K562 (cell line): ENCODE data around the gene HECW1.

Experiments
- FOXK2 ChIP-seq, 2 experiments: fragments of 450-650 bp; IDR thresholded peaks in 1 of 2; conservative IDR thresholded peaks in 1 of 2; 2 replicates each; pipeline ENCODE4 v1.6.1; 2016; ENCODE audit warnings: low read depth in 2 of 2, mild to moderate bottlenecking in 1 of 2
- GABPB1 ChIP-seq: sonication (generic); formaldehyde crosslinking; IDR thresholded peaks from 2 replicates; pipeline ENCODE4 v1.8.0; 2022; ENCODE audit warnings: mild to moderate bottlenecking, missing genetic modification reagents
- GATAD2A ChIP-seq: fragments of 450-650 bp; IDR thresholded peaks from 2 replicates; pipeline ENCODE4 v1.6.1; 2017
- HDAC6 ChIP-seq: IDR thresholded peaks from 2 replicates; pipeline ENCODE4 v1.6.1; 2012; ENCODE audit warnings: low read depth, mild to moderate bottlenecking, control low read depth, inconsistent platforms, low read length, moderate library complexity
- JUNB ChIP-seq: fragments of 450-650 bp; formaldehyde crosslinking; conservative IDR thresholded peaks from 2 replicates; pipeline ENCODE4 v1.4.0; 2020; ENCODE audit warnings: mild to moderate bottlenecking
- KLF6 ChIP-seq: fragments of 250-450 bp; sonication (Bioruptor Pico); IDR thresholded peaks from 2 replicates; pipeline ENCODE4 v1.4.0; 2020; ENCODE audit warnings: mild to moderate bottlenecking, moderate library complexity, borderline replicate concordance
- PTRF ChIP-seq: fragments of 450-650 bp; IDR thresholded peaks from 2 replicates; pipeline ENCODE4 v1.6.1; 2016; ENCODE audit warnings: mild to moderate bottlenecking, missing genetic modification characterization, missing compliant biosample characterization
- TF ChIP-seq, protein P1 (sequence below): fragments of 200-800 bp; sonication (Bioruptor generic); IDR thresholded peaks from 2 replicates; pipeline ENCODE4 v1.6.1; 2017; ENCODE audit warnings: missing genetic modification characterization, missing compliant biosample characterization
- TF ChIP-seq, protein P2 (sequence below): fragments of 250-450 bp; sonication (Bioruptor Pico); IDR thresholded peaks from 2 replicates; pipeline ENCODE4 v1.8.0; 2022; ENCODE audit warnings: inconsistent platforms
- TF ChIP-seq, protein P3 (sequence below): fragments of 450-650 bp; conservative IDR thresholded peaks from 2 replicates; pipeline ENCODE4 v1.6.1; 2016; ENCODE audit warnings: missing genetic modification characterization, low read depth, mild to moderate bottlenecking, control low read depth, missing compliant biosample characterization
- TF ChIP-seq, protein P4 (sequence below): fragments of 250-450 bp; sonication (Bioruptor Pico); IDR thresholded peaks from 2 replicates; pipeline ENCODE4 v1.8.0; 2021; ENCODE audit warnings: moderate library complexity, mild to moderate bottlenecking, inconsistent platforms
- TF ChIP-seq, protein P5 (sequence below): fragments of 150-350 bp; conservative IDR thresholded peaks from 2 replicates; pipeline ENCODE4 v1.6.1; 2014; ENCODE audit warnings: low read length
- TF ChIP-seq, protein P6 (sequence below): sonication (generic); formaldehyde crosslinking; IDR thresholded peaks from 2 replicates; pipeline ENCODE4 v1.8.0; 2023; ENCODE audit warnings: missing genetic modification reagents, mild to moderate bottlenecking, borderline replicate concordance
- TF ChIP-seq, protein P7 (sequence below): sonication (generic); formaldehyde crosslinking; IDR thresholded peaks from 2 replicates; pipeline ENCODE4 v1.9.0; 2022; ENCODE audit warnings: mild to moderate bottlenecking, missing genetic modification reagents

DNA sequence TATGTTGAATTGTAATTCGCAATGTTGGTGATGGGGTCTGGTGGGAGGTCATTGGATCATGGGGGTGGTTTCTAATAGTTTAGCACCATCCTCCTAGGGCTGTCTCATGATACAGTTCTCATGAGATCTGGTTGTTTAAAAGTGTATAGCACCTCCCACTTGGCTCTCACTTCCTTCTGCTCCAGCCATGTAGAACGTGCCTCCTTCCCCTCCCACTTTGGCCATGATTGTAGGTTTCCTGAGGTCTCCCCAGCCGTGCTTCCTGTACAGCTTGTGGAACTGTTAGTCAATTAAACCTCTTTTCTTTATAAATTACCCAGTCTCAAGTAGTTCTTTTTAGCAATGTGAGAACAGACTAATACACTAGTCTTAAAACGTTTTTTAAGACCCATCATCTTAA is 15.6 kb upstream of the HECW1 start:
- TF ChIP-seq FOXK2 (conservative IDR thresholded peaks at IDR 0.05 in 1 of 2, IDR thresholded peaks at IDR 0.05 in 1 of 2; ENCODE audit: low read depth in 2 of 2) (no peak), KLF6 (CRISPR knock-in tag) (no peak), GATAD2A (no peak), HDAC6 (no peak), GABPB1 (CRISPR knock-in tag) (no peak), PTRF (tag) (no peak), JUNB (CRISPR knock-in tag) (no peak)
- TF ChIP-seq, protein P1, sequence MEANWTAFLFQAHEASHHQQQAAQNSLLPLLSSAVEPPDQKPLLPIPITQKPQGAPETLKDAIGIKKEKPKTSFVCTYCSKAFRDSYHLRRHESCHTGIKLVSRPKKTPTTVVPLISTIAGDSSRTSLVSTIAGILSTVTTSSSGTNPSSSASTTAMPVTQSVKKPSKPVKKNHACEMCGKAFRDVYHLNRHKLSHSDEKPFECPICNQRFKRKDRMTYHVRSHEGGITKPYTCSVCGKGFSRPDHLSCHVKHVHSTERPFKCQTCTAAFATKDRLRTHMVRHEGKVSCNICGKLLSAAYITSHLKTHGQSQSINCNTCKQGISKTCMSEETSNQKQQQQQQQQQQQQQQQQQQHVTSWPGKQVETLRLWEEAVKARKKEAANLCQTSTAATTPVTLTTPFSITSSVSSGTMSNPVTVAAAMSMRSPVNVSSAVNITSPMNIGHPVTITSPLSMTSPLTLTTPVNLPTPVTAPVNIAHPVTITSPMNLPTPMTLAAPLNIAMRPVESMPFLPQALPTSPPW: no peak
- TF ChIP-seq, protein P2, sequence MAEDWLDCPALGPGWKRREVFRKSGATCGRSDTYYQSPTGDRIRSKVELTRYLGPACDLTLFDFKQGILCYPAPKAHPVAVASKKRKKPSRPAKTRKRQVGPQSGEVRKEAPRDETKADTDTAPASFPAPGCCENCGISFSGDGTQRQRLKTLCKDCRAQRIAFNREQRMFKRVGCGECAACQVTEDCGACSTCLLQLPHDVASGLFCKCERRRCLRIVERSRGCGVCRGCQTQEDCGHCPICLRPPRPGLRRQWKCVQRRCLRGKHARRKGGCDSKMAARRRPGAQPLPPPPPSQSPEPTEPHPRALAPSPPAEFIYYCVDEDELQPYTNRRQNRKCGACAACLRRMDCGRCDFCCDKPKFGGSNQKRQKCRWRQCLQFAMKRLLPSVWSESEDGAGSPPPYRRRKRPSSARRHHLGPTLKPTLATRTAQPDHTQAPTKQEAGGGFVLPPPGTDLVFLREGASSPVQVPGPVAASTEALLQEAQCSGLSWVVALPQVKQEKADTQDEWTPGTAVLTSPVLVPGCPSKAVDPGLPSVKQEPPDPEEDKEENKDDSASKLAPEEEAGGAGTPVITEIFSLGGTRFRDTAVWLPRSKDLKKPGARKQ: no peak
- TF ChIP-seq, protein P3, sequence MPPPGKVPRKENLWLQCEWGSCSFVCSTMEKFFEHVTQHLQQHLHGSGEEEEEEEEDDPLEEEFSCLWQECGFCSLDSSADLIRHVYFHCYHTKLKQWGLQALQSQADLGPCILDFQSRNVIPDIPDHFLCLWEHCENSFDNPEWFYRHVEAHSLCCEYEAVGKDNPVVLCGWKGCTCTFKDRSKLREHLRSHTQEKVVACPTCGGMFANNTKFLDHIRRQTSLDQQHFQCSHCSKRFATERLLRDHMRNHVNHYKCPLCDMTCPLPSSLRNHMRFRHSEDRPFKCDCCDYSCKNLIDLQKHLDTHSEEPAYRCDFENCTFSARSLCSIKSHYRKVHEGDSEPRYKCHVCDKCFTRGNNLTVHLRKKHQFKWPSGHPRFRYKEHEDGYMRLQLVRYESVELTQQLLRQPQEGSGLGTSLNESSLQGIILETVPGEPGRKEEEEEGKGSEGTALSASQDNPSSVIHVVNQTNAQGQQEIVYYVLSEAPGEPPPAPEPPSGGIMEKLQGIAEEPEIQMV (tag): no peak
- TF ChIP-seq, protein P4, sequence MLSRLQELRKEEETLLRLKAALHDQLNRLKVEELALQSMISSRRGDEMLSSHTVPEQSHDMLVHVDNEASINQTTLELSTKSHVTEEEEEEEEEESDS (CRISPR knock-in tag): no peak
- TF ChIP-seq, protein P5, sequence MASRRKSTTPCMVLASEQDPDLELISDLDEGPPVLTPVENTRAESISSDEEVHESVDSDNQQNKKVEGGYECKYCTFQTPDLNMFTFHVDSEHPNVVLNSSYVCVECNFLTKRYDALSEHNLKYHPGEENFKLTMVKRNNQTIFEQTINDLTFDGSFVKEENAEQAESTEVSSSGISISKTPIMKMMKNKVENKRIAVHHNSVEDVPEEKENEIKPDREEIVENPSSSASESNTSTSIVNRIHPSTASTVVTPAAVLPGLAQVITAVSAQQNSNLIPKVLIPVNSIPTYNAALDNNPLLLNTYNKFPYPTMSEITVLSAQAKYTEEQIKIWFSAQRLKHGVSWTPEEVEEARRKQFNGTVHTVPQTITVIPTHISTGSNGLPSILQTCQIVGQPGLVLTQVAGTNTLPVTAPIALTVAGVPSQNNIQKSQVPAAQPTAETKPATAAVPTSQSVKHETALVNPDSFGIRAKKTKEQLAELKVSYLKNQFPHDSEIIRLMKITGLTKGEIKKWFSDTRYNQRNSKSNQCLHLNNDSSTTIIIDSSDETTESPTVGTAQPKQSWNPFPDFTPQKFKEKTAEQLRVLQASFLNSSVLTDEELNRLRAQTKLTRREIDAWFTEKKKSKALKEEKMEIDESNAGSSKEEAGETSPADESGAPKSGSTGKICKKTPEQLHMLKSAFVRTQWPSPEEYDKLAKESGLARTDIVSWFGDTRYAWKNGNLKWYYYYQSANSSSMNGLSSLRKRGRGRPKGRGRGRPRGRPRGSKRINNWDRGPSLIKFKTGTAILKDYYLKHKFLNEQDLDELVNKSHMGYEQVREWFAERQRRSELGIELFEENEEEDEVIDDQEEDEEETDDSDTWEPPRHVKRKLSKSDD: no peak
- TF ChIP-seq, protein P6, sequence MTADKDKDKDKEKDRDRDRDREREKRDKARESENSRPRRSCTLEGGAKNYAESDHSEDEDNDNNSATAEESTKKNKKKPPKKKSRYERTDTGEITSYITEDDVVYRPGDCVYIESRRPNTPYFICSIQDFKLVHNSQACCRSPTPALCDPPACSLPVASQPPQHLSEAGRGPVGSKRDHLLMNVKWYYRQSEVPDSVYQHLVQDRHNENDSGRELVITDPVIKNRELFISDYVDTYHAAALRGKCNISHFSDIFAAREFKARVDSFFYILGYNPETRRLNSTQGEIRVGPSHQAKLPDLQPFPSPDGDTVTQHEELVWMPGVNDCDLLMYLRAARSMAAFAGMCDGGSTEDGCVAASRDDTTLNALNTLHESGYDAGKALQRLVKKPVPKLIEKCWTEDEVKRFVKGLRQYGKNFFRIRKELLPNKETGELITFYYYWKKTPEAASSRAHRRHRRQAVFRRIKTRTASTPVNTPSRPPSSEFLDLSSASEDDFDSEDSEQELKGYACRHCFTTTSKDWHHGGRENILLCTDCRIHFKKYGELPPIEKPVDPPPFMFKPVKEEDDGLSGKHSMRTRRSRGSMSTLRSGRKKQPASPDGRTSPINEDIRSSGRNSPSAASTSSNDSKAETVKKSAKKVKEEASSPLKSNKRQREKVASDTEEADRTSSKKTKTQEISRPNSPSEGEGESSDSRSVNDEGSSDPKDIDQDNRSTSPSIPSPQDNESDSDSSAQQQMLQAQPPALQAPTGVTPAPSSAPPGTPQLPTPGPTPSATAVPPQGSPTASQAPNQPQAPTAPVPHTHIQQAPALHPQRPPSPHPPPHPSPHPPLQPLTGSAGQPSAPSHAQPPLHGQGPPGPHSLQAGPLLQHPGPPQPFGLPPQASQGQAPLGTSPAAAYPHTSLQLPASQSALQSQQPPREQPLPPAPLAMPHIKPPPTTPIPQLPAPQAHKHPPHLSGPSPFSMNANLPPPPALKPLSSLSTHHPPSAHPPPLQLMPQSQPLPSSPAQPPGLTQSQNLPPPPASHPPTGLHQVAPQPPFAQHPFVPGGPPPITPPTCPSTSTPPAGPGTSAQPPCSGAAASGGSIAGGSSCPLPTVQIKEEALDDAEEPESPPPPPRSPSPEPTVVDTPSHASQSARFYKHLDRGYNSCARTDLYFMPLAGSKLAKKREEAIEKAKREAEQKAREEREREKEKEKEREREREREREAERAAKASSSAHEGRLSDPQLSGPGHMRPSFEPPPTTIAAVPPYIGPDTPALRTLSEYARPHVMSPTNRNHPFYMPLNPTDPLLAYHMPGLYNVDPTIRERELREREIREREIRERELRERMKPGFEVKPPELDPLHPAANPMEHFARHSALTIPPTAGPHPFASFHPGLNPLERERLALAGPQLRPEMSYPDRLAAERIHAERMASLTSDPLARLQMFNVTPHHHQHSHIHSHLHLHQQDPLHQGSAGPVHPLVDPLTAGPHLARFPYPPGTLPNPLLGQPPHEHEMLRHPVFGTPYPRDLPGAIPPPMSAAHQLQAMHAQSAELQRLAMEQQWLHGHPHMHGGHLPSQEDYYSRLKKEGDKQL (CRISPR knock-in tag): no peak
- TF ChIP-seq, protein P7, sequence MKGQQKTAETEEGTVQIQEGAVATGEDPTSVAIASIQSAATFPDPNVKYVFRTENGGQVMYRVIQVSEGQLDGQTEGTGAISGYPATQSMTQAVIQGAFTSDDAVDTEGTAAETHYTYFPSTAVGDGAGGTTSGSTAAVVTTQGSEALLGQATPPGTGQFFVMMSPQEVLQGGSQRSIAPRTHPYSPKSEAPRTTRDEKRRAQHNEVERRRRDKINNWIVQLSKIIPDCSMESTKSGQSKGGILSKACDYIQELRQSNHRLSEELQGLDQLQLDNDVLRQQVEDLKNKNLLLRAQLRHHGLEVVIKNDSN (CRISPR knock-in tag): no peak
